GM18526 (cell line): ENCODE results near the gene GABRR2.

Experiments
- POLR2A ChIP-seq: IDR thresholded peaks from 3 replicates; pipeline ENCODE4 v1.6.1; 2011; ENCODE audit not compliant: insufficient read length; ENCODE audit errors: extremely low read depth

Gene GABRR2

GRCh38 chr6:89310929-89311328 is 4.2 kb downstream of the GABRR2 start:
- no peak for TF ChIP-seq POLR2A

DNA sequence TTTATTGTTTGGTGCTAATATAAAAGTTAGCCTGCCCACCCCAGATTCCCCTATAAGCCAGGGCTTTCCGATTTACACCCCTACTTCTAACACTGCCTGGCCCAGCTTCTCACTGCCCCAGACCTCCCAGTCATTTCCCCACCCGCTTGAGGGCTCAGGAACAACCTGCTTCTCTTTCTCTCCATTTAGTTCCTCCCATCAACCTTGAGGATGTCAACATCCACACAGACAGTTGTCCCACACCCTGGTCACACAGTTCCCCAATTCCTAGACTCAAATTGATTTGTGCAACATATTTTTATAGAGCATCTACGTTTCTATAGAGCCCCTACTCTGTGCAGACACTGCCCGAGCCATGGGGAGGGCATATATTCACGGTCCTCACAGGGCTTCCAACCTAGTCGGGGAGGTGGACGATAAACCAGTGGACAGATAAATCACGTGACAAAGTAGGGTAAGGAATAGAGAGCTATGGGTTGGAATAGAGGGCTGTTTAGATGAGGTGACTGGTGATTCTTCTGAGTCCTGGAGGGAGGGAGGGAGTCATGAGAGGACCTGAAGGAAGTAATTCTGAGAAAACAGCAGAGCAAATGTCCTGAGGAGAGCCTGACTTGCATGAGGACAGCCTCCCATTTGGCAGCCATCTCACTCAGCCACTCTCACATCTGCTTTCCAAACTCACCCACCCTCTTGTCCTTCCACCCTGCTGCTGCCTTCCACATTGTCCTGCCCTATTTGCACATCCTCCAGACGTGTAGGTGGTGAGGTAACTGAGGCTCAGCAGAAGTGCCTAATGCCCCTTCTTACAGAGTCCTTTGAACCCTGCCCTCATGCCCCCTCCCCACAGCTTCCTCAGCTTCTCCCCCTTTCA is 6.3 kb downstream of the GABRR2 start:
- TF ChIP-seq POLR2A = no peak

- no peak for TF ChIP-seq POLR2A
Measured at GRCh38 chr6:89302936-89303335, 12.2 kb downstream of the GABRR2 start.

- no peak for TF ChIP-seq POLR2A
Measured at GRCh38 chr6:89302195-89302770, 12.8 kb downstream of the GABRR2 start.

GRCh38 chr6:89301586-89302194 is 13.4 kb downstream of the GABRR2 start:
- TF ChIP-seq POLR2A = no peak

DNA sequence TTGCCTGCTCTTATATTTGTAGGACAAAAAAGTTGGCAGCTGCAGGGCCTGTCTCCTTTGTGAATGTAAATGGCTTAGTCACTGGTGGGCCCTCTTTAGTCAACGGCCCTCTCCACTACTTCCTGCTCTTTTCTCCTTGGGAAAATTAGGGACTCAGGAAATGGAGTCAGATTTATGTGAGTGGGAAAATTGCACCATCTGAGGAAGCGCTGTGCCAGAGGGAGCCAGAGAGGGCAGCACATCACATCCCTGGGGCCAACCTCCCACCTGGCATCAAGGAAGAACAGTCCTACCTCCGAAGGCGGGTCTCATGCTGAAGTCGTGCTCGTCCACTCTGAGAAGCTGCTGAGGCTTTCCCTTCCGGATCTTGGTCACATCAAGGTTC is 15.6 kb downstream of the GABRR2 start:
- TF ChIP-seq POLR2A = no peak

DNA sequence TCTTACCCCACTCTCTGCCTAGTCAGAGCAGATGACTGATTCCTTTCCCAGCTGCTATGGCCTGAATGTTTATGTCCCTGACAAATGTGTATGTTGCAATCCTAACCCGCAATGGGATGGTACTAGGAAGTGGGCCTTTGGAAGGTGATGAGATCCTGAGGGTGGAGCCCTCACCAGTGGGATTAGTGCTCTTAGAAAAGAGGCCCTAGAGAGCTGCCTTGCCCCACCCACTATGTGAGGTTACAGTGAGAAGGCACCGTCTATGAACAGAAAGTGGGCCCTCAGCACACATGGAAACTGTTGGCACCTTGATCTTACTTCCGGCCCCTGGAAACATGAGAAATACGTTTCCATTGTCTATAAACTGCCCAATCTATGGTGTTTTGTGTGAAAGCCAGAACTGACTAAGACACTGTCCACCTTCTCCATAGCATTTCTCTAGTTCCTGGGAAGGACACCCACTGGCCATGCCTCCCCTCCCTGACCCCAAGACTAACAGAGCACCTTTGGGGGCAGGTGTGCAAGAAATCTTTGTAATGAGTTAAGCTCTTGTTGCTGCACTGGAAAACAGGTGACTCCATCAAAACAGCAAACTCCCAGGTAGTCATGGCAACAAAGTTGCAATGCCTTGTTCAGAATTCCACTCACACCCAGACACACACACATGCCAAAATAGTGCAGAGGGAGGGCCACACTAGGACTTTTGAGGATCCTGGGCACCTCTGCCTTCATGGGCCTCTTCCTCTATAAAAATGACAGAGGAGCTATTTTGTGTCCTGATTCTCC is 16.2 kb downstream of the GABRR2 start:
- TF ChIP-seq POLR2A = no peak

- TF ChIP-seq POLR2A = no peak
Measured at GRCh38 chr6:89297695-89298351, 17.3 kb downstream of the GABRR2 start.

- no peak for TF ChIP-seq POLR2A
Measured at GRCh38 chr6:89295981-89296380, 19.1 kb downstream of the GABRR2 start.

DNA sequence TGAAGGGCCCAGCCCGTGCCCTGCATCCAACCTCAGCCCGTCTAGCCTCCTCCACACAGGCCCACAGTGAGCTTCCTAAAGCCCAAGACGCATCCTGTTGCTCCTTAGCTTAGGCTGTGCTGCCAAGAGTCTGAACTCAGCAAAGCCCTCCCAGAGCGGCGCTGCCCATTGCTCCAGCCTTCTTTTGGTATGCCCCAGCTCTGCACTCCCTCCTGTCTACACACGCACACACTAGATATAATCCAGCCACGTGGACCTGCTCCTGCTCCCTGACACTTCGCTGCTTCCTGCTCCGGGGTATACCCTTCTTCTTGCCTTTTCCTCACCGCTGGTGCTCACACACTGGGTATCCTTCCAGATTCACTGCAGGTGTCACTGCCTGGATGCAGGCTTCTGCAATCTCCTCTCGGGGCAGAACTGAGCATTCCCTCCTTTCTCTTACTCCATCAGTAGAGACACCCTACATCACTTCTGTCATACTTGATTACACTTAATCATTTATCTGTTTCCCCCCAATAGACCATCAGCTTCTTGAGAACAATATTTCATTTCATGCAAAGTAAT is 23.8 kb downstream of the GABRR2 start:
- TF ChIP-seq POLR2A = no peak

DNA sequence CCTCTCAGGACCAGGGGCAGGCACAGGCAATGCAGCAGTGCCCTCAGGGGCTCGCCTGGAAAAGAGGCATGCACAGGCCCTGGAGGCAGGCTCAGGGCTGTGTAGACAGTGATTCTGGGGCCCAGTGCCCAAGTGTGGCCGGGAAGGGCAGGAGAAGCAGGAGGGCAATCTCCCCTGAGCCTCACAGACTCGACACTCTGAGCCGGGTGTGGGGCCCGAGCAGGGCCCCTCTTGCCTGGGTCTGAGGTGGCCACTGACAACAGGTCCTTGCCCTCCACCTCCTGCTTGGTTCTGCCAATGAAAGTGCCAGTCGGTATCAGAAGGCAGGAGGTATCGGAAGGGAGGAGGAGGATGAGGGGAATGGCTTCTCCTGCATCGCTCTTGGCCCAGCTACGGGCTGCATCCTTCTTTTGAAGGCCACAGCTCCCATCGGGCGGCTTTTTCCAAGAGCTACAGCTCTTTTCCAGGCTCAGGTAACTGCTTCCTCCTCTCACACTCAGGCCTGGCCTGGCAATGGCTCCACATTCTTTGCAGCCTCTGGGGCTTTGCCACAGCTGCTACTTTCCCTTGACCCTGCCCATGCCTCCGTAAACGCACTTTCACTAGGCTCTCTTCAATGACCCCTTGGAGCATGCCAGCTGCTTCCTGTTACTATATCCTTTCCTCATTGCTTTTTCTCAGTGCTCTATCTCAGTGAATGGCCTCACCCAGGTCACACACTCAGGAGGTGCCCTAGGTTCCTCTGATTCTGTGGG is 24.5 kb downstream of the GABRR2 start:
- TF ChIP-seq POLR2A = no peak

DNA sequence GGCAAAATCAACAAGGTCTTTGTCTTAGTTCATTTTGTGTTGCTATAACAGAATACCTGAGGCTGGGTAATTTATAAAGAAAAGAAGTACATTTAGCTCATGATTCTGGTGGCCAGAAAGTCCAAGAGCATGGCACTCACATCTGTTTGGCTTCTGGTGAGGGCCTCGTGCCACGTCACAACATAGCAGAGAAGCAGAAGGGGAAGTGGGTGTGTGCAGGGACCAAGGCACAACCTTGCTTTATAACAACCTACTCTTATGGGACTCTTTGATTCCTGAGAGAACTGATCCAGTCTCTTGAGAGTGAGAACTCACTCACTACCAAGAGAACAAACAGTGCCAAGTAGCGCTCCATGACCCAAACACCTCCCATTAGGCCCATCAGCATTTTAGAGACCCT is 25.4 kb downstream of the GABRR2 start:
- TF ChIP-seq POLR2A = no peak

GRCh38 chr6:89287351-89288028 is 27.6 kb downstream of the GABRR2 start:
- no peak for TF ChIP-seq POLR2A
